Left lobe of liver (tissue), 2 donors: ENCODE data around the gene ARSI. TPM values are rescaled to one million over a fixed set of nuclear protein-coding genes. Genes with fewer than 3 reads are reported as not detected.
"Not testable (repeated sequence)": the region's sequence is repeated elsewhere in the genome, so short reads cannot be mapped to it uniquely, and the experiment has no call there.

Experiments used
- ATAC-seq: fragments of 200-7000 bp; cut with Tn5 transposase; one replicate; pipeline ENCODE4 v1.9.1; 2020; ENCODE audit warnings: mild to moderate bottlenecking, moderate library complexity
- DNase-seq: peaks from one replicate; pipeline ENCODE4 v3.0.0-alpha.2; 2020; ENCODE audit warnings: low spot score
- total RNA-seq: library from RNA; stranded (reverse); gene quantifications from one replicate; pipeline ENCODE4 v1.2.1, GENCODE V29; 2021
- donor health status: DM: no; HTN: no; CAD: no; lungs with moderate emphysema.
- donor health status: DM: no; HTN: yes; CAD: no.

ARSI gene
- total RNA-seq, 1 donor from 2014 or later: 0.43 TPM

- no peak for ATAC-seq
- DNase-seq: no peak
These were observed 53.8 kb downstream of the ARSI start for GRCh38 chr5:150248946-150249345.

- not testable (repeated sequence) for ATAC-seq, DNase-seq
These were observed 54.2 kb downstream of the ARSI start for GRCh38 chr5:150248493-150248892.

- DNase-seq: no peak
- no peak for ATAC-seq
These were observed 55.0 kb downstream of the ARSI start for GRCh38 chr5:150247726-150248125.

DNA sequence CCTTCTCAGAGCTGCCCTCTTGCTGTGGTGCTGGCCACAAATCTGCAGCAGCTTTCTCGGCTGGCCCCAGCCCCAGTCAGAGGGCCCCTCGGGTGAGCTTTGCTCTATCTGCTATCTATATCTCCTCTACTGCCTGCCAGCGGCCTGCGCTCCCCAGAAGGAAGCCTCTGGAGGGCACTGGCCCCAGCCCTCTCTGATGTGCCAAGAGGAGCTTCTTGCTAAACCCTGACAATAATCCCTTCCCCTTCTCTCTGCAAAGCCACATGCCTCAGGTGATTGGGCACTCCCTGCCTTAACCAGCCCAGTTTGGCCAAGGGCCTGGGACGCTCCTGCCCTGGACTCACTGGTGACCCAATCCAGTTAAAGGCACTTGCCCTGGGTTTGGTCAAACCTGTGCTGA lies 55.9 kb downstream of the ARSI start:
- ATAC-seq (peak; percentile 82), DNase-seq (peak; percentile 67)

GRCh38 chr5:150246429-150246828 lies 56.3 kb downstream of the ARSI start:
- ATAC-seq (no peak), DNase-seq (no peak)

Other genes starting within 250 kb of the ARSI start
- 15.2 TPM for gene CSF1R, start 216.4 kb downstream of the ARSI start, total RNA-seq
- gene PDGFRB, start 147.1 kb downstream of the ARSI start, total RNA-seq: 12.8 TPM
- 0.15 TPM for gene CDX1, start 136.1 kb downstream of the ARSI start, total RNA-seq
- gene SLC6A7, start 112.8 kb downstream of the ARSI start, total RNA-seq: not detected
- not detected for gene CAMK2A, start 13.1 kb downstream of the ARSI start, total RNA-seq
- gene TCOF1, start 54.8 kb upstream of the ARSI start, total RNA-seq: 9.9 TPM
- 89.1 TPM for gene CD74, start 110.0 kb upstream of the ARSI start, total RNA-seq
- gene RPS14, start 146.8 kb upstream of the ARSI start, total RNA-seq: 660 TPM
- gene NDST1, start 205.2 kb upstream of the ARSI start, total RNA-seq: 63.7 TPM